Loucy (cell line): ENCODE measurements around the gene UBE2QL1.

Experiments
- H2AFZ ChIP-seq: fragments of 200-600 bp; sonication (generic); 2 replicates; pipeline ENCODE4 v1.6.0; 2016; ENCODE audit warnings: antibody characterized with exemption, mild to moderate bottlenecking, low read length, moderate library complexity
- H3F3A ChIP-seq: fragments of 200-600 bp; 2 replicates; pipeline ENCODE4 v1.6.0; 2016; ENCODE audit warnings: antibody characterized with exemption, low read depth, mild to moderate bottlenecking
- H3K27me3 ChIP-seq: fragments of 200-600 bp; sonication (generic); 2 replicates; pipeline ENCODE4 v1.6.1; 2014; ENCODE audit warnings: low read length, mild to moderate bottlenecking; ENCODE audit not compliant: insufficient read depth, poor library complexity, severe bottlenecking
- H3K36me3 ChIP-seq: fragments of 200-600 bp; sonication (generic); 2 replicates; pipeline ENCODE4 v1.6.1; 2016; ENCODE audit warnings: low read length; ENCODE audit not compliant: insufficient read depth
- H3K4me1 ChIP-seq: fragments of 200-600 bp; sonication (generic); 2 replicates; pipeline ENCODE4 v1.5.1; 2014; ENCODE audit warnings: low read length, mild to moderate bottlenecking; ENCODE audit not compliant: insufficient read depth, poor library complexity, severe bottlenecking
- H3K4me2 ChIP-seq: fragments of 200-600 bp; sonication (generic); 2 replicates; pipeline ENCODE4 v1.6.0; 2014; ENCODE audit warnings: antibody characterized with exemption, low read length, low read depth, mild to moderate bottlenecking; ENCODE audit not compliant: poor library complexity, severe bottlenecking
- H3K4me3 ChIP-seq: fragments of 200-600 bp; sonication (generic); 2 replicates; pipeline ENCODE4 v1.5.1; 2014; ENCODE audit warnings: low read length, mild to moderate bottlenecking, mixed read lengths; ENCODE audit not compliant: poor library complexity, severe bottlenecking
- H3K79me2 ChIP-seq: fragments of 200-600 bp; sonication (generic); 2 replicates; pipeline ENCODE4 v1.6.1; 2014; ENCODE audit warnings: low read length; ENCODE audit not compliant: insufficient read depth
- H3K9ac ChIP-seq: fragments of 200-600 bp; sonication (generic); 2 replicates; pipeline ENCODE4 v1.6.0; 2014; ENCODE audit warnings: mild to moderate bottlenecking, low read depth, low read length, moderate library complexity; ENCODE audit not compliant: poor library complexity, severe bottlenecking
- H3K9me2 ChIP-seq: fragments of 200-600 bp; sonication (generic); replicated peaks from 2 replicates; pipeline ENCODE4 v1.6.1; 2016; ENCODE audit warnings: low read depth, low read length, mixed read lengths
- H3K9me3 ChIP-seq: fragments of 200-600 bp; sonication (generic); 2 replicates; pipeline ENCODE4 v1.6.1; 2014; ENCODE audit warnings: mild to moderate bottlenecking, antibody characterized with exemption, low read length, low read depth; ENCODE audit not compliant: insufficient read depth
- H4K20me1 ChIP-seq: fragments of 200-600 bp; sonication (generic); 2 replicates; pipeline ENCODE4 v1.6.0; 2014; ENCODE audit warnings: antibody characterized with exemption, low read length, mild to moderate bottlenecking; ENCODE audit not compliant: insufficient read depth, poor library complexity, severe bottlenecking
- EZH2phosphoT487 ChIP-seq: fragments of 200-600 bp; IDR thresholded peaks from 2 replicates; pipeline ENCODE4 v1.6.1; 2018; ENCODE audit warnings: antibody characterized with exemption, mild to moderate bottlenecking, moderate library complexity, borderline replicate concordance
- TF ChIP-seq, protein P1 (sequence below): fragments of 200-600 bp; sonication (generic); conservative IDR thresholded peaks from 2 replicates; pipeline ENCODE4 v1.5.1; 2014; ENCODE audit warnings: mild to moderate bottlenecking, antibody characterized with exemption, low read length

UBE2QL1 gene

DNA sequence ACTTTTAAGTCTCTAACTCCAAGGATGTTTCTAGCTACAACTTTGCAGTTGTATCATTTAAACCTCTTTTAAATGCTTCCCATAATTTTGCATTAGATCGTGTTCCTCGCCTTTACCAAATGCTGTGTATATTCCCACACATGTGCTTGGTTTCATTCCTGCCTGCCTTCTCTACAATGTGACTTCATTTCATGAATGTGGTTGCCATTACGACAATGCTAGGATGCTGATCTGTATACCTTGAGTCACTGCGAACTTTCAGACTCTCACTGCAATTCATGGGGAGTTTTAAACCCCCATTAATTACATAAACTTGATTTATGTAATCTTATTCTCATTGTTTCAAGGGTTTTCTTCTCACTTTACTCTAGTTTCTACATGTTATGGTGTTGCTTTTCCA, 50.3 kb downstream of the UBE2QL1 start:
- Histone ChIP-seq H3K4me3 (no peak overlapping the region), H3K27me3 (no peaks in the 10 kb centered on the region), H3K79me2 (no peaks in the 10 kb centered on the region), H3K4me2 (no peak overlapping the region), H2AFZ (no peak overlapping the region), H4K20me1 (no peaks in the 10 kb centered on the region), H3K36me3 (no peaks in the 10 kb centered on the region), H3K9ac (no peak overlapping the region), H3F3A (no peaks in the 10 kb centered on the region), H3K9me2 (no peaks in the 10 kb centered on the region), H3K4me1 (no peaks in the 10 kb centered on the region), H3K9me3 (no peaks in the 10 kb centered on the region; the same call in 1 of the 2 replicates)
- no peak for TF ChIP-seq EZH2phosphoT487
- TF ChIP-seq, protein P1, sequence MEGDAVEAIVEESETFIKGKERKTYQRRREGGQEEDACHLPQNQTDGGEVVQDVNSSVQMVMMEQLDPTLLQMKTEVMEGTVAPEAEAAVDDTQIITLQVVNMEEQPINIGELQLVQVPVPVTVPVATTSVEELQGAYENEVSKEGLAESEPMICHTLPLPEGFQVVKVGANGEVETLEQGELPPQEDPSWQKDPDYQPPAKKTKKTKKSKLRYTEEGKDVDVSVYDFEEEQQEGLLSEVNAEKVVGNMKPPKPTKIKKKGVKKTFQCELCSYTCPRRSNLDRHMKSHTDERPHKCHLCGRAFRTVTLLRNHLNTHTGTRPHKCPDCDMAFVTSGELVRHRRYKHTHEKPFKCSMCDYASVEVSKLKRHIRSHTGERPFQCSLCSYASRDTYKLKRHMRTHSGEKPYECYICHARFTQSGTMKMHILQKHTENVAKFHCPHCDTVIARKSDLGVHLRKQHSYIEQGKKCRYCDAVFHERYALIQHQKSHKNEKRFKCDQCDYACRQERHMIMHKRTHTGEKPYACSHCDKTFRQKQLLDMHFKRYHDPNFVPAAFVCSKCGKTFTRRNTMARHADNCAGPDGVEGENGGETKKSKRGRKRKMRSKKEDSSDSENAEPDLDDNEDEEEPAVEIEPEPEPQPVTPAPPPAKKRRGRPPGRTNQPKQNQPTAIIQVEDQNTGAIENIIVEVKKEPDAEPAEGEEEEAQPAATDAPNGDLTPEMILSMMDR: no peak

DNA sequence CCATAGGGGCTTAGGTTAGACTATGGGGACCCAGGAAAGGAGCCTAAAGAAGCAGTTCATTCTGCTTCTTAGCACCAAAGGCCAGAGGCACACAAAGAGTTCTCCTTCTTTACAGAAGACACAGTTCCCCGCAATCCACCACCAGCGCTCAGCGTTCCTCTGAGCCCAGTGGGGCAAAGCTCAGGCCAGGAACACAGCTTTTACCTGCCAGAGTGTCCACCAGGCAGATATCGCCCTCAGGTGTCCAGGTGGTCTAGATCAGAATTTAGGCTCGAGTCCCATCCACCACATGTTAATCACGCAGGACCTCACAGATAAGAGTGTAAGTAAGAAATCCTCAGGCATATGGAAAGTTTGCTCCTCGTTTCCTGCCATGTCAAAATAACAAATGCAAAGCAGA, 53.0 kb downstream of the UBE2QL1 start:
- H2AFZ ChIP-seq: no peak overlapping the region
- no peaks in the 10 kb centered on the region for H3K27me3 ChIP-seq
- peaks cover 7% of the 10 kb centered on the region; the same call in 1 of the 2 replicates for H3K9me3 ChIP-seq
- H3F3A ChIP-seq: no peaks in the 10 kb centered on the region
- TF ChIP-seq, protein P1: no peak
- no peak for TF ChIP-seq EZH2phosphoT487
- no peaks in the 10 kb centered on the region for H4K20me1 ChIP-seq
- no peaks in the 10 kb centered on the region for H3K4me1 ChIP-seq
- no peak overlapping the region for H3K9ac ChIP-seq
- H3K9me2 ChIP-seq: no peaks in the 10 kb centered on the region
- no peak overlapping the region for H3K4me2 ChIP-seq
- H3K4me3 ChIP-seq: no peak overlapping the region
- no peaks in the 10 kb centered on the region for H3K36me3 ChIP-seq
- no peaks in the 10 kb centered on the region for H3K79me2 ChIP-seq

DNA sequence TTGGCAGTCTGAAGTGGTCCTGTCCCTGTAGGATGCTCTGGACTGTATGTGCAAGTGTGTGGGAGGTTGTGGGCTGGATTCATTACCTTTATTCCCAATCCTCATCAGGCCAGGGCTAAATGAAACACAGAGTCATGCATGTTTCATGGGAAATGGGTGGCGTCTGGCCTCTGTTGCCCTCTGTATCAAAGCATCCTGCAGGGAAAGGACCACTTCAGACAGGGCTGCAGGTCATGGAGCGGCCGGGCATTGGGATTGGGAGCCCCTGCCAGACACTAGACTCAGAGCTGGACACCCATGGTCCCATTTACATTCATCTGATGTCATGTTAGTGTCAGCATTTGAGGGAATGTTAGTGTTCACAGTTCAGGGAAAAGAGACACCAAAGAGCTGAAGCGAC, 53.8 kb downstream of the UBE2QL1 start:
- Histone ChIP-seq H3K9me2 (no peaks in the 10 kb centered on the region), H3K9me3 (peaks cover 7% of the 10 kb centered on the region; the same call in 1 of the 2 replicates), H3K4me1 (no peaks in the 10 kb centered on the region), H2AFZ (no peak overlapping the region), H3K4me2 (no peak overlapping the region), H3K9ac (no peak overlapping the region), H3K79me2 (no peaks in the 10 kb centered on the region), H3K36me3 (no peaks in the 10 kb centered on the region), H3K4me3 (no peak overlapping the region), H3F3A (no peaks in the 10 kb centered on the region), H4K20me1 (no peaks in the 10 kb centered on the region), H3K27me3 (no peaks in the 10 kb centered on the region)
- no peak for TF ChIP-seq EZH2phosphoT487
- TF ChIP-seq, protein P1: no peak
